Measurements from ENCODE around the gene COQ2.
"Not testable (repeated sequence)": the region's sequence is repeated elsewhere in the genome, so short reads cannot be mapped to it uniquely, and the experiment has no call there.

The COQ2 gene, protein sequence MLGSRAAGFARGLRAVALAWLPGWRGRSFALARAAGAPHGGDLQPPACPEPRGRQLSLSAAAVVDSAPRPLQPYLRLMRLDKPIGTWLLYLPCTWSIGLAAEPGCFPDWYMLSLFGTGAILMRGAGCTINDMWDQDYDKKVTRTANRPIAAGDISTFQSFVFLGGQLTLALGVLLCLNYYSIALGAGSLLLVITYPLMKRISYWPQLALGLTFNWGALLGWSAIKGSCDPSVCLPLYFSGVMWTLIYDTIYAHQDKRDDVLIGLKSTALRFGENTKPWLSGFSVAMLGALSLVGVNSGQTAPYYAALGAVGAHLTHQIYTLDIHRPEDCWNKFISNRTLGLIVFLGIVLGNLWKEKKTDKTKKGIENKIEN

GRCh38 chr4:83284193-83285054 is at the start of gene COQ2:
Gene COQ2, minus strand, starts transcription at chr4:83284798. Its CDS starts 34 bp downstream, at chr4:83284764.
- Histone ChIP-seq H3K36me3 (no peaks in the 10 kb centered on the region), H3K9me3 (ENCODE audit: severe bottlenecking) (no peaks in the 10 kb centered on the region), H3K4me3 (ENCODE audit: low read depth, low read length) (peak within 1 kb of the TSS; percentile 89), H3K27me3 (ENCODE audit: insufficient read depth, low read depth, severe bottlenecking) (no peaks in the 10 kb centered on the region), H3K27ac (peak within 1 kb of the TSS; percentile 85)
- DNase-seq, result peak; percentile 95
- TF ChIP-seq, protein P1, sequence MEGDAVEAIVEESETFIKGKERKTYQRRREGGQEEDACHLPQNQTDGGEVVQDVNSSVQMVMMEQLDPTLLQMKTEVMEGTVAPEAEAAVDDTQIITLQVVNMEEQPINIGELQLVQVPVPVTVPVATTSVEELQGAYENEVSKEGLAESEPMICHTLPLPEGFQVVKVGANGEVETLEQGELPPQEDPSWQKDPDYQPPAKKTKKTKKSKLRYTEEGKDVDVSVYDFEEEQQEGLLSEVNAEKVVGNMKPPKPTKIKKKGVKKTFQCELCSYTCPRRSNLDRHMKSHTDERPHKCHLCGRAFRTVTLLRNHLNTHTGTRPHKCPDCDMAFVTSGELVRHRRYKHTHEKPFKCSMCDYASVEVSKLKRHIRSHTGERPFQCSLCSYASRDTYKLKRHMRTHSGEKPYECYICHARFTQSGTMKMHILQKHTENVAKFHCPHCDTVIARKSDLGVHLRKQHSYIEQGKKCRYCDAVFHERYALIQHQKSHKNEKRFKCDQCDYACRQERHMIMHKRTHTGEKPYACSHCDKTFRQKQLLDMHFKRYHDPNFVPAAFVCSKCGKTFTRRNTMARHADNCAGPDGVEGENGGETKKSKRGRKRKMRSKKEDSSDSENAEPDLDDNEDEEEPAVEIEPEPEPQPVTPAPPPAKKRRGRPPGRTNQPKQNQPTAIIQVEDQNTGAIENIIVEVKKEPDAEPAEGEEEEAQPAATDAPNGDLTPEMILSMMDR (IDR thresholded peaks at IDR 0.05; ENCODE audit: low read depth, low read length), result no peak; the same call in 1 of the 2 replicates

DNA sequence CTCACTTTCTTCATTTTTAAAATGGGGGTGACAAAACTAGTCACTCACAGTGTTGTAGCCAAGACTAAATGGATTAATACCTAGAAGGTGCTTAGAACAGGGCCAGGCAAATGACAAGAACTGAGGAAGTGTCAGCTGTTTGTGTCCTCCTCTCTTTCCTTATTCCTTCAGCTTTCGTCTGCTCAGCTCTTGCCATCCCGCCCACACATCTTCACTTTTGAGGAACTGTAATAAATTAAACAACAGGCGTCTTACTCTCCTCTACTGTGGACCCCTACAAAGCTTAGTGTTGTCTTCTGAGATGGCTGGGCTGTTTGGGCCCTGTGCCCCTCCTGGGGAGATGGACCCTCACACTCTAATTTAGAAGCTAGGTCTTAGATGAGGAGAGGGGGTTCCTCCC is 47.4 kb upstream of the COQ2 start:
- Histone ChIP-seq H3K27me3 (ENCODE audit: insufficient read depth, low read depth, severe bottlenecking) (no peaks in the 10 kb centered on the region), H3K36me3 (no peaks in the 10 kb centered on the region), H3K27ac (no peak overlapping the region), H3K4me3 (ENCODE audit: low read depth, low read length) (no peak overlapping the region), H3K9me3 (ENCODE audit: severe bottlenecking) (no peaks in the 10 kb centered on the region)
- TF ChIP-seq, protein P1 (IDR thresholded peaks at IDR 0.05; ENCODE audit: low read depth, low read length), result no peak
- DNase-seq, result no peak

- DNase-seq, result no peak
- no peak overlapping the region for H3K4me3 ChIP-seq (ENCODE audit: low read depth, low read length)
- TF ChIP-seq, protein P1 (IDR thresholded peaks at IDR 0.05; ENCODE audit: low read depth, low read length), result no peak
- H3K27ac ChIP-seq, result no peak overlapping the region
- H3K27me3 ChIP-seq (ENCODE audit: insufficient read depth, low read depth, severe bottlenecking), result no peaks in the 10 kb centered on the region
- no peaks in the 10 kb centered on the region for H3K9me3 ChIP-seq (ENCODE audit: severe bottlenecking)
- no peaks in the 10 kb centered on the region for H3K36me3 ChIP-seq
Observed at GRCh38 chr4:83329521-83330110, 45.0 kb upstream of the COQ2 start.

DNA sequence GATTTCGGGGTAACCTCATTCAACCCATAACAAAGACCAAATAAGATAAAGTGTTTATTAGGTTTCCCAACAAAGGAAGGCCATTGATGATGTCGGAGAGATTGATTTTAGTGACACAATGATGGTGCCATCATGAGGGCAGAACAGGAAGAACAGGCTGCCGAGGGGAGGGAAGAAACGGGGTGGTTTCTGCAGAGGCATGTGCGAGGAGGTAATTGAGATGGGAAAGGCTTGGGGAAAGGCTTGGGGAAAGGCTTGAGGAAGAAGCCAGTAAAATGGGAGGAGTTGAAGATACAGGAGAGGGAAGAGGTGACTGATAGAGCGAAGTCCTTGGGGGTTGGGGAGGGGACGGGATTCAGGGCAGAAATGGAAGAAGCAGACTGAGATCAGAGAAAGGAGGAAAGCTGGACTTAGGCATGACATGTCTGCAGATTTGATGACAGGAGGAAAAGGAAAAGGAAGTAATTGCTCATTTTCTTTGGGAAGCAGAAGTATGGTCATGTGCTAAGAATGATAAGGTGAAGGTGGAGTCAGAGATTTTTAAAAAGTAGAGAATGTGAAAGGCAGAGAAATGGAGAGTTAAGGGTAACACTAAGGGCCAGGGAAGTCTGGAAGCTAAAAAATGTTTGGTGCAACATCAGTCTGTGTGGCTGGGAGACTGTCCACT is 44.1 kb upstream of the COQ2 start:
- no peaks in the 10 kb centered on the region for H3K27me3 ChIP-seq (ENCODE audit: insufficient read depth, low read depth, severe bottlenecking)
- no peaks in the 10 kb centered on the region for H3K9me3 ChIP-seq (ENCODE audit: severe bottlenecking)
- TF ChIP-seq, protein P1 (IDR thresholded peaks at IDR 0.05; ENCODE audit: low read depth, low read length), result peak; percentile 42; the same call in 1 of the 2 replicates
- peak; percentile 10 for DNase-seq
- no peaks in the 10 kb centered on the region for H3K36me3 ChIP-seq
- no peak overlapping the region for H3K27ac ChIP-seq
- H3K4me3 ChIP-seq (ENCODE audit: low read depth, low read length), result no peak overlapping the region

GRCh38 chr4:83326546-83326945 is 41.9 kb upstream of the COQ2 start:
- DNase-seq, result no peak
- no peaks in the 10 kb centered on the region for H3K9me3 ChIP-seq (ENCODE audit: severe bottlenecking)
- TF ChIP-seq, protein P1 (IDR thresholded peaks at IDR 0.05; ENCODE audit: low read depth, low read length), result no peak
- no peaks in the 10 kb centered on the region for H3K27me3 ChIP-seq (ENCODE audit: insufficient read depth, low read depth, severe bottlenecking)
- no peaks in the 10 kb centered on the region for H3K36me3 ChIP-seq
- no peak overlapping the region for H3K4me3 ChIP-seq (ENCODE audit: low read depth, low read length)
- no peak overlapping the region for H3K27ac ChIP-seq

GRCh38 chr4:83325306-83325705 is 40.7 kb upstream of the COQ2 start:
- H3K27ac ChIP-seq; H3K9me3 ChIP-seq (ENCODE audit: severe bottlenecking); H3K4me3 ChIP-seq (ENCODE audit: low read depth, low read length); H3K36me3 ChIP-seq; H3K27me3 ChIP-seq (ENCODE audit: insufficient read depth, low read depth, severe bottlenecking); DNase-seq: not testable (repeated sequence)
